K562 (cell line): Measurements from ENCODE around the gene GEMIN8. TPM values are rescaled to one million over a fixed set of nuclear protein-coding genes. Genes with fewer than 3 reads are reported as not detected.

Source experiments
- ATAC-seq: fragments of 200-7000 bp; cut with Tn5 transposase; 3 replicates; pipeline ENCODE4 v1.9.1; 2020; ENCODE audit warnings: moderate library complexity
- BruUV-seq: library from RNA; stranded (reverse); fragments of 400-500 nt; replicated peaks from 2 replicates; lab custom pipeline; 2021; lab: Mats Ljungman, UMichigan
- CTCF ChIA-PET: fragments of 300-600 bp; formaldehyde crosslinking; extraction: SDS; loops from one replicate; lab custom pipeline; 2021; ENCODE audit warnings: low intra/inter-chr PET ratio; lab: Yijun Ruan, JAX
- POLR2A ChIA-PET: fragments of 300-600, 350-650 bp; sonication (Branson Sonifier 250); formaldehyde crosslinking; extraction: SDS; loops from one replicate; lab custom pipeline; 2021; ENCODE audit warnings: antibody characterized with exemption, inconsistent platforms; lab: Yijun Ruan, JAX
- DNase-seq, 4 experiments: peaks; one replicate each; pipeline versions ENCODE4 v3.0.0 to v3.0.0-alpha.2; 2011 to 2018; ENCODE audit warnings: low spot score in 3 of 4, mixed read lengths in 3 of 4; ENCODE audit errors: extremely low read depth in 1 of 4
- FAIRE-seq: peaks from 2 replicates; lab custom pipeline; 2011; peaks lifted over from hg19 to GRCh38; lab: Jason Lieb, UNC
- H2AFZ ChIP-seq: 2 replicates; pipeline ENCODE4 v1.6.0; 2011; ENCODE audit warnings: low read depth, low read length, control low read depth, inconsistent platforms
- H3K27ac ChIP-seq: fragments of 200-600 bp; 3 replicates; pipeline ENCODE4 v1.8.0; 2011; ENCODE audit warnings: low read depth, mild to moderate bottlenecking, control low read depth, inconsistent platforms, low read length, moderate library complexity, mixed read lengths; ENCODE audit errors: extremely low read depth
- H3K27me3 ChIP-seq, 2 experiments: fragments of 300-600 bp in 1 of 2; 2 replicates in 1 of 2; 3 replicates in 1 of 2; pipeline versions ENCODE4 v1.6.0 to v1.8.0; 2011; ENCODE audit warnings: inconsistent platforms in 2 of 2, low read length in 2 of 2, mild to moderate bottlenecking in 1 of 2, mixed read lengths in 1 of 2, moderate library complexity in 1 of 2; ENCODE audit not compliant: control insufficient read depth in 2 of 2, insufficient read depth in 2 of 2
- H3K36me3 ChIP-seq: fragments of 300-600 bp; 3 replicates; pipeline ENCODE4 v1.8.0; 2011; ENCODE audit warnings: mild to moderate bottlenecking, low read length, inconsistent platforms; ENCODE audit not compliant: control insufficient read depth, insufficient read depth
- H3K4me1 ChIP-seq, 2 experiments: fragments of 200-600 bp in 1 of 2; replicated peaks in 1 of 2; 2 replicates in 1 of 2; 3 replicates in 1 of 2; pipeline versions ENCODE4 v1.5.1 to v1.8.0; 2011; ENCODE audit warnings: inconsistent platforms in 2 of 2, low read length in 2 of 2, mild to moderate bottlenecking in 1 of 2, mixed read lengths in 1 of 2, moderate library complexity in 1 of 2; ENCODE audit not compliant: control insufficient read depth in 2 of 2, insufficient read depth in 2 of 2
- H3K4me2 ChIP-seq: 2 replicates; pipeline ENCODE4 v1.6.1; 2011; ENCODE audit warnings: low read length, control low read depth, inconsistent platforms, mixed read lengths; ENCODE audit not compliant: insufficient read depth
- H3K4me3 ChIP-seq: fragments of 200-600 bp; sonication (generic), shearing (Covaris generic); 2 replicates; pipeline ENCODE4 v1.5.1; 2016; ENCODE audit warnings: control low read depth, inconsistent platforms
- H3K79me2 ChIP-seq: fragments of 200-600 bp; 3 replicates; pipeline ENCODE4 v1.8.0; 2011; ENCODE audit warnings: low read length, inconsistent platforms; ENCODE audit not compliant: control insufficient read depth, insufficient read depth
- H3K9ac ChIP-seq, 2 experiments: 2 replicates each; pipeline versions ENCODE4 v1.6.0 to v1.6.1; 2011; ENCODE audit warnings: low read depth in 2 of 2, low read length in 2 of 2, control low read depth in 1 of 2, inconsistent platforms in 1 of 2, mild to moderate bottlenecking in 1 of 2, mixed read lengths in 1 of 2; ENCODE audit not compliant: insufficient read depth in 1 of 2
- H3K9me1 ChIP-seq: one replicate; pipeline ENCODE4 v1.6.0; 2011; ENCODE audit warnings: inconsistent platforms, mild to moderate bottlenecking, low read length, moderate library complexity; ENCODE audit not compliant: control insufficient read depth, insufficient read depth
- H3K9me3 ChIP-seq: replicated peaks from 2 replicates; pipeline ENCODE4 v1.5.1; 2011; ENCODE audit warnings: low read depth, low read length, inconsistent platforms; ENCODE audit not compliant: control insufficient read depth, insufficient read depth
- H4K20me1 ChIP-seq: replicated peaks from 2 replicates; pipeline ENCODE4 v1.6.1; 2011; ENCODE audit warnings: low read length, inconsistent platforms, mixed read lengths; ENCODE audit not compliant: control insufficient read depth, insufficient read depth
- CBX1 ChIP-seq: sonication (generic); IDR thresholded peaks from 2 replicates; pipeline ENCODE4 v1.6.1; 2016; ENCODE audit warnings: antibody characterized with exemption, low read depth, mild to moderate bottlenecking
- CSDE1 ChIP-seq, 2 experiments: fragments of 450-650 bp; IDR thresholded peaks; 2 replicates each; pipeline ENCODE4 v1.6.1; 2016; ENCODE audit warnings: mild to moderate bottlenecking in 1 of 2
- FOS ChIP-seq: IDR thresholded peaks from 3 replicates; pipeline ENCODE4 v1.6.1; 2011; ENCODE audit not compliant: insufficient read length; ENCODE audit errors: extremely low read depth
- GATAD2A ChIP-seq: fragments of 450-650 bp; IDR thresholded peaks from 2 replicates; pipeline ENCODE4 v1.6.1; 2017
- IFI16 ChIP-seq: fragments of 250-450 bp; sonication (Bioruptor Pico); IDR thresholded peaks from 2 replicates; pipeline ENCODE4 v2.1.2; 2022; ENCODE audit warnings: mild to moderate bottlenecking, inconsistent platforms
- KHSRP ChIP-seq: fragments of 450-650 bp; IDR thresholded peaks from 2 replicates; pipeline ENCODE4 v1.6.1; 2017
- MCM7 ChIP-seq, 2 experiments: fragments of 450-650 bp; IDR thresholded peaks; 2 replicates each; pipeline ENCODE4 v1.6.1; 2016 to 2018
- MEF2D ChIP-seq: conservative IDR thresholded peaks from 2 replicates; pipeline ENCODE4 v1.6.1; 2016; ENCODE audit warnings: low read depth, missing genetic modification characterization, missing compliant biosample characterization
- RFX5 ChIP-seq: IDR thresholded peaks from 2 replicates; pipeline ENCODE4 v1.6.1; 2011; ENCODE audit warnings: low read depth, mild to moderate bottlenecking, improper control_type of control experiment, low read length
- SPI1 ChIP-seq: IDR thresholded peaks from 2 replicates; pipeline ENCODE4 v1.6.1; 2011; ENCODE audit warnings: low read depth, low read length, control low read depth, borderline replicate concordance
- THRAP3 ChIP-seq: fragments of 450-650 bp; IDR thresholded peaks from 2 replicates; pipeline ENCODE4 v1.6.1; 2016; ENCODE audit warnings: mild to moderate bottlenecking, inconsistent platforms, borderline replicate concordance
- WGBS: fragments of 100-300 bp; shearing (Covaris generic); methylation state at CpG from one replicate; pipeline ENCODE4 v1.1.6; 2016; ENCODE audit warnings: low coverage, mixed read lengths; ENCODE audit not compliant: insufficient coverage; ENCODE audit errors: missing lambda C conversion rate; 5-methylcytosine and 5-hydroxymethylcytosine counted together
- in situ Hi-C: fragments of 300-500 bp; cut with MboI; formaldehyde crosslinking; loops from 4 replicates; pipeline ENCODE4 v1.15.0; 2018; ENCODE audit warnings: inconsistent platforms, mixed read lengths
- intact Hi-C: fragments of 100-400 bp; cut with micrococcal nuclease; formaldehyde crosslinking; loops from 2 replicates; pipeline ENCODE4 v1.14.2; 2022
- polyA plus RNA-seq, 8 experiments: library from polyadenylated mRNA; depleted of rRNA in 4 of 8; stranded (reverse) in 5 of 8; unstranded in 3 of 8; fragments of >200 nt; fragmentation: Nextera tagmentation in 2 of 8; fragmentation: Illumina TruSeq in 1 of 8; extraction: Ambion mirVana in 2 of 8; extraction: Trizol in 1 of 8; gene quantifications; 2 replicates each; pipeline versions ENCODE4 v1.2.1 to v1.2.3, GENCODE V29; 2011 to 2014; ENCODE audit warnings: inconsistent platforms in 1 of 8, missing spikeins in 1 of 8
- total RNA-seq, 7 experiments: library from RNA; depleted of rRNA in 6 of 7; stranded (reverse); fragments of >200 nt in 6 of 7; fragmentation: Illumina TruSeq in 2 of 7; extraction: Trizol in 2 of 7; gene quantifications; 2 replicates each; pipeline versions ENCODE4 v1.2.1 to v1.2.3, GENCODE V29; 2011 to 2021; ENCODE audit warnings: low replicate concordance in 1 of 7
- TF ChIP-seq, protein P1 (sequence below): fragments of 250-450 bp; sonication (Bioruptor Pico); IDR thresholded peaks from 2 replicates; pipeline ENCODE4 v1.8.0; 2022; ENCODE audit warnings: moderate library complexity, mild to moderate bottlenecking, inconsistent platforms

GEMIN8 gene
- total and polyA plus RNA-seq, 9 of the 15 experiments (the other 6 are each of a cell fraction or from before 2014, with no cell fraction given), result 10.9 to 29.1 (median 16.9) TPM

DNA sequence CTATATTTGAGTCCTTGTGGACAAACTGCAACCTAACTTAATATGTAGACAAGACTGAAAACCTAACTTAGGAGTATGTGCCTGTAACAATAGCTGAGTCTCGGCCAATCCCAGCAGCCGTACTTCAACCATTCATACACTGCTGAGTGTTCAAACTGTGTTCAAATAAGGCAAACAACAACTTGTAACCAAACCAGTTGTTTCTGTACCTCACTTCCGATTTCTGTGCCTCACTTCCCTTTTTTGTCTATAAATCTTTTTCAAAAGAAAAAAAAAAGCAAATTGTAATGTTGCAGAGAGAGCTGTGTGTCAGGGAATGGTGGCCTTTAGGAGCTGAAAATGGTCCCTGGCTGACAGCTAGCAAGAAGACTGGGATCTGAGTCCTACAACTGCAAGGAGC, 46.0 kb downstream of the GEMIN8 start:
- in situ Hi-C loops, result no loop called here
- FAIRE-seq, result no peak
- ATAC-seq, result no peak
- H3K9ac ChIP-seq, result no peak overlapping the region
- H3K9me1 ChIP-seq, result no peaks in the 10 kb centered on the region
- no TSS peak for BruUV-seq
- no peaks in the 10 kb centered on the region for H4K20me1 ChIP-seq
- no peak overlapping the region for H3K27ac ChIP-seq
- H3K36me3 ChIP-seq, result no peaks in the 10 kb centered on the region
- no peak for DNase-seq
- no peaks in the 10 kb centered on the region for H3K79me2 ChIP-seq
- no peaks in the 10 kb centered on the region for H3K4me1 ChIP-seq
- H3K4me2 ChIP-seq, result no peak overlapping the region
- ChIA-PET CTCF (no interaction called here), POLR2A (no interaction called here)
- no peak overlapping the region for H2AFZ ChIP-seq
- H3K4me3 ChIP-seq, result no peak overlapping the region
- intact Hi-C loops, result no loop called here
- no peaks in the 10 kb centered on the region for H3K27me3 ChIP-seq
- WGBS, result 7% methylated on average over 3 of the region's 3 CpGs
- no peaks in the 10 kb centered on the region for H3K9me3 ChIP-seq
- TF ChIP-seq SPI1 (peak; percentile 60; the same call in 1 of the 2 replicates), KHSRP (no peak), FOS (no peak)

DNA sequence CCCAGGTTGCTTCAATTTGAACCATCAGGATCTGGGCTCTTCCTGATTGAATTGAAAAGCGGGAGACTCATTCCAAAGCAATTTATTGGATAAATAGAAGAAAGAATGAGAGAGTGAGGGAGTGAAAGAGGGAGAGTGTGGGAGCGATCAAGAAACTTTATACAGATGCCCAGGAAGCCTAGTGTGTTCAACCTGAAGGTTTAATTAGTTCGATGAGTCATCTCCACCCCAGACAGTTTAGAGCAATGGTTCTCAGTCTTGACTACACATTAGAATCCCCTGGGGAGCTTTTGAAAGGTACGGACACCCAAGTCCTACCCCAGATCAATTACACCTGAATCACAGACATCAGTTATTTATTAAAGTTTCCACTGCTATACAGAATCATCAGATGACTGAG, 61.5 kb downstream of the GEMIN8 start:
- intact Hi-C loops (no loop called here), in situ Hi-C loops (no loop called here)
- Histone ChIP-seq H3K27ac (no peak overlapping the region), H4K20me1 (no peaks in the 10 kb centered on the region), H3K4me3 (no peak overlapping the region), H3K9ac (no peak overlapping the region), H3K79me2 (no peaks in the 10 kb centered on the region), H3K4me2 (no peak overlapping the region), H3K27me3 (peaks cover 0 to 16% of the 10 kb centered on the region in 2 experiments; a peak in 2 of 5 replicates), H3K4me1 (no peaks in the 10 kb centered on the region), H2AFZ (no peak overlapping the region), H3K36me3 (no peaks in the 10 kb centered on the region), H3K9me1 (no peaks in the 10 kb centered on the region), H3K9me3 (no peaks in the 10 kb centered on the region)
- no peak for DNase-seq
- no peak for TF ChIP-seq GATAD2A
- TF ChIP-seq THRAP3, result no peak
- no peak for TF ChIP-seq MCM7 (IDR thresholded peaks at IDR 0.05)
- no peak for TF ChIP-seq IFI16
- TF ChIP-seq, protein P1, sequence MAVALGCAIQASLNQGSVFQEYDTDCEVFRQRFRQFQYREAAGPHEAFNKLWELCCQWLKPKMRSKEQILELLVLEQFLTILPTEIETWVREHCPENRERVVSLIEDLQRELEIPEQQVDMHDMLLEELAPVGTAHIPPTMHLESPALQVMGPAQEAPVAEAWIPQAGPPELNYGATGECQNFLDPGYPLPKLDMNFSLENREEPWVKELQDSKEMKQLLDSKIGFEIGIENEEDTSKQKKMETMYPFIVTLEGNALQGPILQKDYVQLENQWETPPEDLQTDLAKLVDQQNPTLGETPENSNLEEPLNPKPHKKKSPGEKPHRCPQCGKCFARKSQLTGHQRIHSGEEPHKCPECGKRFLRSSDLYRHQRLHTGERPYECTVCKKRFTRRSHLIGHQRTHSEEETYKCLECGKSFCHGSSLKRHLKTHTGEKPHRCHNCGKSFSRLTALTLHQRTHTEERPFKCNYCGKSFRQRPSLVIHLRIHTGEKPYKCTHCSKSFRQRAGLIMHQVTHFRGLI (CRISPR knock-in tag), result no peak
- no peak for TF ChIP-seq MEF2D (tag)
- no peak for TF ChIP-seq RFX5
- no peak for TF ChIP-seq CSDE1 (IDR thresholded peaks at IDR 0.05)
- no peak for TF ChIP-seq CBX1
- CTCF ChIA-PET, result no interaction called here
- no TSS peak for BruUV-seq
- POLR2A ChIA-PET, result no interaction called here
- no peak for FAIRE-seq
- 4% methylated on average over 4 of the region's 4 CpGs for WGBS
- no peak for ATAC-seq
